Measurements from ENCODE around the gene PAXIP1. TPM values are rescaled to one million over a fixed set of nuclear protein-coding genes. Genes with fewer than 3 reads are reported as not detected.

Gene PAXIP1
- total RNA-seq, 1 experiment from 2014 or later: 10.2 TPM

GRCh38 chr7:154913638-154914307, 89.2 kb downstream of the PAXIP1 start:
- DNase-seq (ENCODE audit: low read depth): peak; percentile 64

DNA sequence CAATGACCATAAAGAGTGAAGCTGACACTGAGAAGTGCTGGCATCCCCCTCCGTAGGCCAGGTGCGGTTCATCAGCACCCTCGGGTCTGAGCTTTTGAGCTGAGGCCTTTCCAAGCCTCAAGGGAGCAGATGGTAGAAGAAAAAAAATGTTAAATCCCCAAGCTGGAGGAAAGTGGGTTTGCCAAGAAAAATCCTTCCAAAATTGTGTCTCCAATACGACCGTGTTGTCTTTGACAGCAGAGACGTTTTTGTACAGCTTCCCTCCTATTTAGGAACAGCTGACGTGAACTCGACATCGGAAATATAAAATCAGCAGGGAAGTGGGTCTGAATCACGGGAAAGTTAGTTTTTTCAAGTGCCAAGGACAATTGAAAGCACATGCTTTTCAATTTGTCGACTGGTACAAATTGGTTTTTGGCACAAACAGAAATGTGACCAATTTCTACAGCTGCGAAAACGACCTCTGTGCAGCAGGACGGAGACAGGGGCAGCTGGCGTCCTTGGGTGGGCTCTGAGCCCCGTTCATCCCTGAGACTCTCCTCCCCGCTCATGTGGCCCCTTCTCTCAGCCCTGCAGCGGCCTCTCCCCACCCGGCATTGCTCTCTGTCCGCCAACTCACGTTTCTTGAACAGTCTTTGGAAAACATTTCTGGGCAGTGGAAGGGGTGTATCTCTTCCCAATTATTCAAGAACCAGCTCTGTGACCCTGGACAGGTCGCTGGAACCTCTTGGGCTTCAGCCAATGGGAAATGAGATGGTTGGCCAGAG, 89.9 kb downstream of the PAXIP1 start:
- no peak for DNase-seq (ENCODE audit: low read depth)

DNA sequence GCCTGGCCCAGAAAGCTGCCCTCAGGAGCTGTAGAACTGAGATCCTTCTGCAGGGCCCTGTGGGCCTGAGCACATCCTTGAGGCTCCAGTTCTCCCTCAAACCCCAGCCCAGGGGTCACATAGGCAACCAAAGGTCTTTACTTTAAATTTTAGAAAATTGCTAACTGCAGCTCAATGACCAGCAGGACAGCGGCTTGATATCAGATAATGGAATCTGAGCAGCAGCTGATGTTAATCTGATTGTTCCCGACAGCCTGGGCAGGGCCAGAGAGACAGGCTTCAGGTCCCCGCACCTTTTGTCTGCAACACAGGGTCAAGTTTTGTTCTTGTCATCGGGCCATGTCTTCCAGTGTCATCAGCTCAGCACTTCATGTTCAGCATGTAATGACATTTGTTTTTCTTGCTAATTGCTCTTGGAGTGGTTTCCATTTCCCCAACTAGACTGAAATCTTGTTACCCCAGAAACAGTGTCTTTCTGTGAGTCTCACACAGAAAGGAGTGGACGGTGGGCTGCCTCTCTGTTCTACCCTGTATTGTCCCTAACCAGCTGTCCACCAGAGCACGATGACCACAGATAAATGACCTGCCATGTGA, 91.0 kb downstream of the PAXIP1 start:
- no peak for DNase-seq (ENCODE audit: low read depth)

DNA sequence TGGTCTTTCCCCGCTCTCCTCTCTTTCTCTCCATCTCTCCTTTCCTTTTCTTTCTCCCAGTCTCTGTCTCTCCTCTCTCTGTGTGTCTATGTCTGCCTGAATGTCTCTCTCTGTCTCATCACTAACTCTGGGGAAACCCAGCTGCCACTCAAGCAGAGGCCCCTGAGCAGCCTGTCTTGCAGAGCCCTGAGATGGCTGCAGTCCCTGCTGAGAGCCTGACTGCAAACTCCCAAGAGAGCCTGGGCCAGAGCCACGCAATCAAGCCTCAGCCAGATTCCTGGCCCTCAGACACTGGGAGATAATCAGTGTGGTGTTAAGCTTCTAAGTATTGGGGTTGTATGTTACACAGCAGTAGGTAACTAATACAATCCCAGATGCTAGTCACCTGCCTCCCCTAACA, 91.5 kb downstream of the PAXIP1 start:
- DNase-seq (ENCODE audit: low read depth): no peak

DNA sequence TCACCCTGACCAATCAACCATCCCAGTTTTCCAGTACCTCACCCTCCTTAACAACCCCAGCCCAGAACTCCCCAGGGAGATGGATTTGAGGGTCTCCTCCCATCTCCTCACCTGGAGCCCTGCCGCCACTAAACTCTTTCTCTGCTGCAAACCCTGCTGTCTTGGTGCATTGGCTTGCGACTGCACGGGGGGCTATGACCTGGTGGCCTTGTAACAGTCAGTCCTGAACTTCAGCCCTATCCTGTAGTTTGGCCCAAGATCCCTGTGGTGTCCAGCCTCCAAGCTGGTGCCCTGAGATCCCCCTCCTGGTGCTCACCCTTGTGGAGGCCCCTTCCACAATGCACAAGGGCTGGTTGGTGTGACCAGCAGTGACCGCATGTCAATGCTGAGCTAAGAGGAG, 91.9 kb downstream of the PAXIP1 start:
- no peak for DNase-seq (ENCODE audit: low read depth)

DNA sequence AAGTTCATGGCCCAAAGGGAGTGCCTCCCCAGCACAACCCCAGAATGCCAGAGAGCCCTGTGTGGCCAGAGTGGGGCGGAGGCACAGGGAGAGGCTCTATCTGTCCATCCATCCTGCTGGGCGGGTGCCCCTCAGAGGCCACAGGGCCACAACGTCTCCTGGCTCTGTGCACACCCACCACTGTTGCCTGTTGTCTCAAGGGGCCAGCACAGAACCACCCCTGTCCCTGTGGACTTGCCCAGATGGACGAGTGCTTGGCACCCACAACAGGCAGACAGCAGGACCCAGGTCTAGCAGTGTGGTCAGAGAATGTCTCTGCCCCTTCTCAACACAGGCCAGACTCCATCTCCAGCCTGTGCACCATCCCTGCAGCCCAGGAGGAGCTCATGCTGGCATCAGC, 92.8 kb downstream of the PAXIP1 start:
- DNase-seq (ENCODE audit: low read depth): no peak

- DNase-seq (ENCODE audit: low read depth): no peak
These were observed 93.5 kb downstream of the PAXIP1 start for GRCh38 chr7:154909241-154910105.

GRCh38 chr7:154907651-154908620, 95.0 kb downstream of the PAXIP1 start:
- no peak for DNase-seq (ENCODE audit: low read depth)

DNA sequence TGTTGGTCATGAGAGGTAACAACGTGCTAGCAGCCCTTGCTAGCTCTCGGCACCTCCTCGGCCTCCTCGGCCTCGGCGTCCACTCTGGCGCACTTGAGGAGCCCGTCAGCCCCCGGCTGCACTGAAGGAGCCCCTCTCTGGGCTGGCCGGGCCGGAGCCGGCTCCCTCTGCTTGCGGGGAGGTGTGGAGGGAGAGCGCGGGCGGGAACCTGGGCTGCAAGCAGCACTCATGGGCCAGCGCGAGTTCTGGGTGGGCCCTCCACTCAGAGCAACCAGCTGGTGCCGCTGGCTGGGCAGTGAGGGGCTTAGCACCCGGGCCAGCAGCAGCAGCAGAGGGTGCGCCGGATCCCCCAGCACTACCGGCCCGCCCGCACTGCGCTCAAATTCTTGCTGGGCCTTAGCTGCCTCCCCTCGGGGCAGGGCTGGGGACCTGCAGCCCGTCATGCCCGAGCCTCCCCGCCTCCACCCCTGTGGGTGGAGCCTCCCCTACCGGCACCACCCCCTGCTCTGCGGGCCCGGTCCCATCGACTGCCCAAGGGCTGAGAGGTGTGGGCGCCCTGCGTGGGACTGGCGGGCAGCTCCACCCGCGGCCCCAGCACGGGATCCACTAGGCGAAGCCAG, 96.1 kb downstream of the PAXIP1 start:
- no peak for DNase-seq (ENCODE audit: low read depth)

DNA sequence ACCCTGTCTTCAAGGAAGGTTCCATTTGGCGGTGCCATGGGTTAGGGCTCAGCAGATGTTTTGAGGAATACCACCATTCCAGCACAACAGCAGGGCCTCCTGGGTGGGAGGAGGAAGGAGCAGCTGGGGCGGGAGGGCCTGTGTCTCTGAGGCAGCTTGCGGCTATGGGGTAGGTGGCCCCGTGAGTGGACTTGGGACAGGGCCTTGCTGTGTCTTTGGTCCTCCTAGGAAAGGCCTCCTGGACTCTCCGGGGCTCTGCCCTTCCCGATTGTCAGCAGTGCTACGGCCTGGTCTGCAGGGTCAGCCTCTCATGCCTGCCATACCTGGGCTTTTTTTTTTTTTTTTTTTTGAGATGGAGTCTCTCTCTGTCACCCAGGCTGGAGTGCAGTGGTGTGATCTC, 96.7 kb downstream of the PAXIP1 start:
- DNase-seq (ENCODE audit: low read depth): no peak

GRCh38 chr7:154905615-154906014, 97.3 kb downstream of the PAXIP1 start:
- no peak for DNase-seq (ENCODE audit: low read depth)

- DNase-seq (ENCODE audit: low read depth): no peak
These were observed 97.8 kb downstream of the PAXIP1 start for GRCh38 chr7:154905146-154905545.

DNA sequence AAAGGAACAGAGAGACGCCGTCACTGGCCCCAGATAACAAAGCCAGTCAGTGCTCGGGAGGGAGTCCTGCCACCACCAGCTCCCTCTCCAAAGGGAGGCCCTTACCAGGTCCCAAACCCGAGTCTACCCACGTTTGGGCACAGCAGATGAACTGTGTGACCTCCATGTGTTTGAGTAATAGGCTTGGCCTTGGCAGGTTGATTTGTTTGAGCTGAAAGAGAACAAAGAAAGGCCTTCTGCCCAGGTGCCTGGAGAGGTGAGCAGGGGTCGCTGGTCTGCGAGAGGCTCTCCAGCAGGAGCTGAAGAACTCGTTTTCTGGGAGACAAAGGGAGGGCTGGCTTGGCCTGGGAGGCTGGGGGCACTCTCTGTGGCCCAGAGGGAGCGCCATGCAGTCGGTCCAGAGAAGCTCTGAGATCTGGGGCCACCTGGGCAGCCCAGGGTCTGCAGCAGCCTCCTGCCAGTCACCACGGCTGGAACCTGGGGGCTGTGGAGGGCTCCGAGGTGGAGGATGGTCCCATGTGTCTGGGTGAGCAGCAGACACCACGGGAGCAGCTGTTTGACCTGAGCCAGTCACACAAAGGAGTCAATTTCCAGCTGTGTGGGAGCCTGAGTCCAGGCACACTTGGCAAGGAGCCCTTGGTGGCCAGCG, 99.7 kb downstream of the PAXIP1 start:
- no peak for DNase-seq (ENCODE audit: low read depth)

GRCh38 chr7:154902600-154903082, 100.3 kb downstream of the PAXIP1 start:
- DNase-seq (ENCODE audit: low read depth): no peak

DNA sequence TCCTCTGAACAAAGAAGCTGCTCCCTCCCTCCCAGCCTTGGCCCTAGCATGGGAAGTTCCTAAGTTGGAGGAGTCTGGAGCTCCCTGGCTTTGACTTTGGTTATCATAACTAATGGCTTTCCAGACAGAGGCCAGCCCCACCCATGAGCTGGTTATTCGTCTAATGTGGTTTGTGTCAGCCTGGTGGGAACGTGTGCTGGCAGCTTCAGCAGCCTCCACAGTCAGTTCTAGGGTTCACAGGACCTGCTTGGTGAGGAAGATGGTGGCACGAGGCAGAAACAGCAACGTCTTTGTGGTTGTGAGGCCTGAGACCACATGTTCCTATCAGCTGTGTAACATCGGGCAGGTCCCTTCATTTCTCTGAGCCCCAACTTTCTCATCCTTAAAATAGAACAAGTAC, 103.1 kb downstream of the PAXIP1 start:
- no peak for DNase-seq (ENCODE audit: low read depth)

GRCh38 chr7:154898973-154899855, 103.7 kb downstream of the PAXIP1 start:
- DNase-seq (ENCODE audit: low read depth): no peak

DNA sequence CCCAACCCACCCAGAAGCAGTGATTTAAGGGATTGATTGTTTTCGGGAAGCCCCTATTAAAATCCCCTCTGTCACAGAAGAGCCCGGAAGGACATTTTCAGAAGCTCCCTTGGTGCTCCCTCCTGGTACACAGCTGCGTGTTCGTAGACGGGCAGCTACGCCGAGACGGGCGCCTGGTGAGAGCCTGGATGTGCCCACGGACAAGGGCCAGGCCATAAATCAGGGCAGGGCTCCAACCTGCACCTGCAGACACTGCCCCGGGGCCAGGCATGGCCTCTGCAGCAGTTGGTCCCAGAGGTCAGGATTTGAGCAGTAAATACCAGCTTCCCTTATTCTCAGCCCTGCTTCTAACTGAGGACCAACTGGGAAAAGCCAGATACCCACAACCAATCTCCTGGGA, 106.8 kb downstream of the PAXIP1 start:
- DNase-seq (ENCODE audit: low read depth): no peak
